B cell (primary cell): ENCODE measurements around the gene SYTL4. TPM values are rescaled to one million over a fixed set of nuclear protein-coding genes. Genes with fewer than 3 reads are reported as not detected.
"Not testable (repeated sequence)": the region's sequence is repeated elsewhere in the genome, so short reads cannot be mapped to it uniquely, and the experiment has no call there.

Experiments
- ATAC-seq: fragments of 200-7000 bp; cut with Tn5 transposase; one replicate; pipeline ENCODE4 v1.10.0; 2021; ENCODE audit warnings: low read depth, mild to moderate bottlenecking, moderate number of reproducible peaks, moderate library complexity
- CTCF ChIA-PET: fragments of 350-600 bp; sonication (Branson Sonifier 250); formaldehyde crosslinking; loops from one replicate; lab custom pipeline; 2021; ENCODE audit warnings: antibody characterized with exemption, inconsistent platforms; lab: Charles Lee
- POLR2A ChIA-PET: fragments of 350-600 bp; sonication (Branson Sonifier 250); formaldehyde crosslinking; loops from one replicate; lab custom pipeline; 2021; ENCODE audit warnings: antibody characterized with exemption; lab: Charles Lee
- DNase-seq: peaks from one replicate; pipeline ENCODE4 v3.0.0; 2013
- H2AFZ ChIP-seq: 2 replicates; pipeline ENCODE4 v1.6.1; 2012; ENCODE audit warnings: mild to moderate bottlenecking, low read depth, low read length; ENCODE audit not compliant: insufficient read depth, poor library complexity, severe bottlenecking
- H3K27ac ChIP-seq, 2 donors: 1 replicate in 1 of 2; 2 replicates in 1 of 2; pipeline ENCODE4 v1.5.1; 2012 to 2013; ENCODE audit warnings: low read length in 2 of 2, mild to moderate bottlenecking in 2 of 2, moderate library complexity in 1 of 2
- H3K27me3 ChIP-seq, 4 experiments: fragments of 200-600 bp in 1 of 4; sonication (generic) in 1 of 4; replicated peaks in 1 of 4; 1 replicate in 2 of 4; 2 replicates in 2 of 4; pipeline versions ENCODE4 v1.6.1 to v1.7.0; 2013 to 2016; ENCODE audit warnings: low read length in 3 of 4, mild to moderate bottlenecking in 2 of 4, mixed read lengths in 1 of 4, moderate library complexity in 1 of 4; ENCODE audit not compliant: insufficient read depth in 4 of 4, control insufficient read depth in 3 of 4; ENCODE audit errors: control extremely low read depth in 1 of 4
- H3K36me3 ChIP-seq, 2 experiments: replicated peaks in 1 of 2; 1 replicate in 1 of 2; 2 replicates in 1 of 2; pipeline versions ENCODE4 v1.6.1 to v1.7.1; 2013; ENCODE audit warnings: low read length in 1 of 2; ENCODE audit not compliant: insufficient read depth in 2 of 2, control insufficient read depth in 1 of 2; ENCODE audit errors: control extremely low read depth in 1 of 2, extremely low read depth in 1 of 2
- H3K4me1 ChIP-seq, 2 donors: fragments of 200-600 bp in 1 of 2; sonication (generic) in 1 of 2; 1 replicate in 1 of 2; 2 replicates in 1 of 2; pipeline versions ENCODE4 v1.5.1 to v1.6.1; 2013 to 2017; ENCODE audit warnings: low read length in 2 of 2; ENCODE audit not compliant: control insufficient read depth in 2 of 2, insufficient read depth in 2 of 2
- H3K4me2 ChIP-seq: replicated peaks from 2 replicates; pipeline ENCODE3; 2012; ENCODE audit warnings: mild to moderate bottlenecking, low read depth, low read length; ENCODE audit not compliant: poor library complexity, severe bottlenecking
- H3K4me3 ChIP-seq, 5 experiments: fragments of 200-600 bp in 1 of 5; sonication (generic) in 1 of 5; 1 replicate in 3 of 5; 2 replicates in 2 of 5; pipeline versions ENCODE4 v1.5.1 to v1.7.0; 2011 to 2016; ENCODE audit warnings: low read length in 4 of 5, mild to moderate bottlenecking in 4 of 5, low read depth in 2 of 5, control low read depth in 1 of 5, moderate library complexity in 1 of 5; ENCODE audit not compliant: insufficient read depth in 1 of 5; ENCODE audit errors: control extremely low read depth in 1 of 5, extremely low read depth in 1 of 5
- H3K79me2 ChIP-seq: fragments of 200-600 bp; sonication (generic); one replicate; pipeline ENCODE4 v1.6.0; 2016; ENCODE audit warnings: low read length; ENCODE audit not compliant: control insufficient read depth, insufficient read depth
- H3K9ac ChIP-seq: fragments of 200-600 bp; sonication (generic); 2 replicates; pipeline ENCODE4 v1.6.1; 2017; ENCODE audit warnings: mild to moderate bottlenecking, low read length, moderate library complexity
- H3K9me3 ChIP-seq, 3 donors: one replicate each; pipeline versions ENCODE4 v1.6.1 to v1.7.1; 2013; ENCODE audit warnings: low read length in 2 of 3; ENCODE audit not compliant: control insufficient read depth in 2 of 3, insufficient read depth in 1 of 3; ENCODE audit errors: control extremely low read depth in 1 of 3
- H4K20me1 ChIP-seq: 2 replicates; pipeline ENCODE4 v1.6.0; 2012; ENCODE audit warnings: mild to moderate bottlenecking, low read length; ENCODE audit not compliant: insufficient read depth, control insufficient read depth, poor library complexity, severe bottlenecking
- H3K27ac Mint-ChIP-seq: one replicate; pipeline ENCODE4 v1.8.0; 2021; ENCODE audit warnings: mixed read lengths
- H3K27me3 Mint-ChIP-seq: one replicate; pipeline ENCODE4 v1.8.0; 2021; ENCODE audit warnings: mixed read lengths
- H3K4me1 Mint-ChIP-seq: one replicate; pipeline ENCODE4 v1.8.0; 2021; ENCODE audit warnings: mixed read lengths
- H3K4me3 Mint-ChIP-seq: one replicate; pipeline ENCODE4 v1.8.0; 2021; ENCODE audit warnings: mixed read lengths
- H3K9me3 Mint-ChIP-seq: one replicate; pipeline ENCODE4 v1.8.0; 2022; ENCODE audit warnings: mixed read lengths; ENCODE audit not compliant: insufficient read depth
- EZH2 ChIP-seq: IDR thresholded peaks from 2 replicates; pipeline ENCODE4 v1.6.1; 2012; ENCODE audit warnings: borderline replicate concordance, low read depth, mild to moderate bottlenecking, moderate library complexity, low read length; ENCODE audit not compliant: insufficient read depth, poor library complexity, severe bottlenecking
- WGBS: methylation state at CpG from one replicate; pipeline ENCODE4 v1.1.5; 2013; ENCODE audit warnings: missing lambda C conversion rate; ENCODE audit not compliant: insufficient coverage; 5-methylcytosine and 5-hydroxymethylcytosine counted together
- intact Hi-C: fragments of 100-400 bp; cut with micrococcal nuclease; formaldehyde crosslinking; loops from one replicate; pipeline ENCODE4 v1.10.0; 2022
- polyA plus RNA-seq: library from polyadenylated mRNA; depleted of rRNA; stranded (reverse); fragments of >200 nt; gene quantifications from 2 replicates; pipeline ENCODE4 v1.2.3, GENCODE V29; 2012
- total RNA-seq, 2 donors: library from RNA; stranded (reverse); fragments of 120-200 nt in 1 of 2; gene quantifications; 1 replicate in 1 of 2; 2 replicates in 1 of 2; pipeline versions ENCODE4 v1.2.3 to v1.2.4, GENCODE V29; 2013 to 2022
- TF ChIP-seq, protein P1 (sequence below): fragments of 200-600 bp; IDR thresholded peaks from one replicate; pipeline ENCODE4 v1.8.0; 2022; ENCODE audit warnings: antibody characterized with exemption, mild to moderate bottlenecking

Gene SYTL4
- total and polyA plus RNA-seq, 2 donors (not counting 1 experiment from before 2014, with no cell fraction given) = 0.16 TPM; not detected in 1

DNA sequence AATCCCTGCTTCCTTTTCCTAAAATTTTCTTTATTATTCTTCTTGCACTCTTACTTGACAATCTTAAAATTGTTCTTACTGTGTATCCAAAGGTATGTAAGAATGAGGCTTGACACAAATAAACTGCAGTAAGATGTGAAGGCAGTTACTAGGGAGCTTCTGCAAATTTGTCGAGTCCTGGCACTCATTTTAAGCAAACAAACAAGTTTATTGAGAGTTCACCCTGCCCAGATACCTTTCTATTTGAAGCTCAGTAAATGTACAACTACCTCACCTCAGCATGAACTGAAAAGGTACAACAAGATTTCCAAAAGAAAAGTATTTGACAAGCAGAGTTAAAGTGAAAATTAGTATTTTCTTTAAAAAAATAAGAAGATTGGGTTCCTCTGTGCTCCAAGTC is 13.3 kb upstream of the SYTL4 start:
- no peak overlapping the region for H3K4me3 ChIP-seq
- H3K27me3 ChIP-seq = peaks cover 0 to 4% (median 0%) of the 10 kb centered on the region in 4 experiments
- POLR2A ChIA-PET = no interaction called here
- CTCF ChIA-PET = interaction anchor here (0.6 kb wide), 1 partner anchor 23 kb away, joined by 3 read pairs; no protein-coding TSS in a partner anchor
- no peak for DNase-seq
- no peak for ATAC-seq
- H3K4me1 Mint-ChIP-seq = no peaks in the 10 kb centered on the region
- peaks cover 4% of the 10 kb centered on the region for H3K27me3 Mint-ChIP-seq
- H3K36me3 ChIP-seq = no peaks in the 10 kb centered on the region
- H3K9me3 Mint-ChIP-seq = no peaks in the 10 kb centered on the region
- no peaks in the 10 kb centered on the region for H4K20me1 ChIP-seq
- H3K4me1 ChIP-seq = no peaks in the 10 kb centered on the region
- no peak overlapping the region for H3K9ac ChIP-seq
- H2AFZ ChIP-seq = no peak overlapping the region
- H3K4me2 ChIP-seq = no peak overlapping the region
- WGBS = no CpG with 5 or more reads among the region's 1 CpG
- no peaks in the 10 kb centered on the region for H3K79me2 ChIP-seq
- no peak overlapping the region for H3K27ac ChIP-seq
- H3K27ac Mint-ChIP-seq = no peak overlapping the region
- no peak overlapping the region for H3K4me3 Mint-ChIP-seq
- H3K9me3 ChIP-seq = no peaks in the 10 kb centered on the region
- intact Hi-C loops = no loop called here
- TF ChIP-seq EZH2 = no peak
- TF ChIP-seq, protein P1, sequence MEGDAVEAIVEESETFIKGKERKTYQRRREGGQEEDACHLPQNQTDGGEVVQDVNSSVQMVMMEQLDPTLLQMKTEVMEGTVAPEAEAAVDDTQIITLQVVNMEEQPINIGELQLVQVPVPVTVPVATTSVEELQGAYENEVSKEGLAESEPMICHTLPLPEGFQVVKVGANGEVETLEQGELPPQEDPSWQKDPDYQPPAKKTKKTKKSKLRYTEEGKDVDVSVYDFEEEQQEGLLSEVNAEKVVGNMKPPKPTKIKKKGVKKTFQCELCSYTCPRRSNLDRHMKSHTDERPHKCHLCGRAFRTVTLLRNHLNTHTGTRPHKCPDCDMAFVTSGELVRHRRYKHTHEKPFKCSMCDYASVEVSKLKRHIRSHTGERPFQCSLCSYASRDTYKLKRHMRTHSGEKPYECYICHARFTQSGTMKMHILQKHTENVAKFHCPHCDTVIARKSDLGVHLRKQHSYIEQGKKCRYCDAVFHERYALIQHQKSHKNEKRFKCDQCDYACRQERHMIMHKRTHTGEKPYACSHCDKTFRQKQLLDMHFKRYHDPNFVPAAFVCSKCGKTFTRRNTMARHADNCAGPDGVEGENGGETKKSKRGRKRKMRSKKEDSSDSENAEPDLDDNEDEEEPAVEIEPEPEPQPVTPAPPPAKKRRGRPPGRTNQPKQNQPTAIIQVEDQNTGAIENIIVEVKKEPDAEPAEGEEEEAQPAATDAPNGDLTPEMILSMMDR = no peak

DNA sequence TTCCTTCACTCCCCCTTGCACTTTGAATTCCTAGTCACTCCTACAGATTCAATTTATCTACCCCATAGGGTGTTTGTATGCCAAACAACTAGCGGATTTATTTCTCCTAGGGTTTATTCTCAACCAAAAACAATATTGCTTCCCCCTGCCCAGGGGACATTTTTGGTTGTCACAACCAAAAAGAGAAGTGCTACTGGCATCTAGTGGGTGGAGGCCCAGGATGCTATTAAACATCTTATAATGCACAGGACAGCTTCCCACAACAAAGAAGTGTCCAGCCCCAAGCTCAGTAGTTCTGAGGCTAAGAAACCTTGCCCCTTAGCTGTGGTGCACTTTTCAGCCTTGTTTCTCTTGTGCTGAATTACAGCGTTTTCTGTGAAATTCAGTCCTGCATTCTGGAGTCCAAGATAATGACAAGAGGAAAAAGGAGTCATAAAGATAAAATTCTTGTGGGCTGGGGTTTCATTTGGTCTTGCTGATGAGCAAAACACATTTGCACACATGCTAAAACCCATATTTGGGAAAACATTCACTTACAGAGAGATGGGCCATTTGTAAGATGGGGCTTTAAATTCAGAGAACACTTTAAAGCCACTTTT is 11.2 kb upstream of the SYTL4 start:
- Mint-ChIP-seq H3K27ac (no peak overlapping the region), H3K4me3 (no peak overlapping the region), H3K9me3 (no peaks in the 10 kb centered on the region), H3K27me3 (peaks cover 3% of the 10 kb centered on the region), H3K4me1 (no peaks in the 10 kb centered on the region)
- TF ChIP-seq, protein P1 = no peak
- no peak for TF ChIP-seq EZH2
- no CpG with 5 or more reads among the region's 2 CpGs for WGBS
- peaks cover 0 to under 1% (median 0%) of the 10 kb centered on the region in 4 experiments for H3K27me3 ChIP-seq
- no peaks in the 10 kb centered on the region for H3K4me1 ChIP-seq
- H3K4me2 ChIP-seq = no peak overlapping the region
- no peak overlapping the region for H3K9ac ChIP-seq
- no peak for ATAC-seq
- no peak overlapping the region for H3K4me3 ChIP-seq
- ChIA-PET POLR2A (no interaction called here), CTCF (interaction anchor here (0.9 to 1.0 kb wide), 2 partner anchors 56 to 231 kb away, joined by 3 read pairs; no protein-coding TSS in a partner anchor)
- H3K79me2 ChIP-seq = no peaks in the 10 kb centered on the region
- no peaks in the 10 kb centered on the region for H4K20me1 ChIP-seq
- DNase-seq = no peak
- no peaks in the 10 kb centered on the region for H3K9me3 ChIP-seq
- no peaks in the 10 kb centered on the region for H3K36me3 ChIP-seq
- no peak overlapping the region for H2AFZ ChIP-seq
- intact Hi-C loops = no loop called here
- no peak overlapping the region for H3K27ac ChIP-seq

DNA sequence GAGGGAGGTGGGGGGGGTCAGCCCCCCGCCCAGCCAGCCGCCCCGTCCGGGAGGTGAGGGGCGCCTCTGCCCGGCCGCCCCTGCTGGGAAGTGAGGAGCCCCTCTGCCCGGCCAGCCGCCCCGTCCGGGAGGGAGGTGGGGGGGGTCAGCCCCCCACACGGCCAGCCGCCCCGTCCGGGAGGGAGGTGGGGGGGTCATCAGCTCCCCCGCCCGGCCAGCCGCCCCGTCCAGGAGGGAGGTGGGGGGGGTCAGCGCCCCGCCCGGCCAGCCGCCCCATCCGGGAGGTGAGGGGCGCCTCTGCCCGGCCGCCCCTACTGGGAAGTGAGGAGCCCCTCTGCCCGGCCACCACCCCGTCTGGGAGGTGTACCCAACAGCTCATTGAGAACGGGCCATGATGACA is 7.9 kb downstream of the SYTL4 start:
- H3K4me3 Mint-ChIP-seq, H3K27me3 Mint-ChIP-seq, H3K4me3 ChIP-seq, intact Hi-C loops, POLR2A ChIA-PET, H3K36me3 ChIP-seq, H3K27ac Mint-ChIP-seq, H3K4me1 ChIP-seq, H3K4me2 ChIP-seq, H3K9me3 ChIP-seq, H3K9me3 Mint-ChIP-seq, H3K9ac ChIP-seq, H2AFZ ChIP-seq, H3K27ac ChIP-seq, H3K4me1 Mint-ChIP-seq, H3K79me2 ChIP-seq, DNase-seq, H4K20me1 ChIP-seq, ATAC-seq, CTCF ChIA-PET, H3K27me3 ChIP-seq: not testable (repeated sequence)
- no CpG with 5 or more reads among the region's 30 CpGs for WGBS
